Motor neuron (in vitro differentiated cells): Measurements from ENCODE around the gene DCUN1D2. TPM values are rescaled to one million over a fixed set of nuclear protein-coding genes. Genes with fewer than 3 reads are reported as not detected.

Experiments used
- ATAC-seq, 8 experiments: fragments of 200-7000 bp; cut with Tn5 transposase; replicated peaks in 6 of 8; 2 replicates each; pipeline ENCODE4 v1.8.0; 2021; ENCODE audit warnings: mild to moderate bottlenecking in 8 of 8, moderate library complexity in 8 of 8
- H3K27ac ChIP-seq, 2 donors: fragments of 250-450 bp; sonication (Bioruptor Pico); 2 replicates each; pipeline ENCODE4 v1.9.0; 2021; ENCODE audit warnings: antibody characterized with exemption in 2 of 2, mild to moderate bottlenecking in 2 of 2, moderate library complexity in 1 of 2
- H3K4me1 ChIP-seq, 2 donors: fragments of 250-450 bp; sonication (Bioruptor Pico); replicated peaks in 1 of 2; 2 replicates each; pipeline ENCODE4 v1.6.1; 2021; ENCODE audit warnings: antibody characterized with exemption in 2 of 2, mild to moderate bottlenecking in 2 of 2, moderate library complexity in 1 of 2
- H3K4me3 ChIP-seq, 5 donors: fragments of 250-450 bp; sonication (Bioruptor Pico); 2 replicates each; pipeline ENCODE4 v1.9.0; 2021; ENCODE audit warnings: antibody characterized with exemption in 5 of 5, mild to moderate bottlenecking in 5 of 5, moderate library complexity in 4 of 5
- WGBS, 10 experiments: fragments of 450-650 bp; shearing (Covaris generic); methylation state at CpG; one replicate each; pipeline ENCODE4 v1.0.0; 2022; 5-methylcytosine and 5-hydroxymethylcytosine counted together
- in situ Hi-C, 9 experiments: fragments of 400-800 bp; cut with MboI; loops; one replicate each; pipeline ENCODE4 v1.15.0; 2021; ENCODE audit warnings: low sequenced_read_pairs in 9 of 9, low pct_unique_long_range_greater_than_20kb in 2 of 9; ENCODE audit not compliant: unreplicated experiment in 9 of 9
- total RNA-seq, 8 experiments: library from RNA; unstranded; fragments of 300-600 nt; gene quantifications; 2 replicates each; pipeline versions ENCODE4 v1.2.3 to v1.2.4, GENCODE V29; 2022

DCUN1D2 gene
- total RNA-seq, 8 experiments from 2014 or later, result 13.7 to 48.1 (median 21.6) TPM

DNA sequence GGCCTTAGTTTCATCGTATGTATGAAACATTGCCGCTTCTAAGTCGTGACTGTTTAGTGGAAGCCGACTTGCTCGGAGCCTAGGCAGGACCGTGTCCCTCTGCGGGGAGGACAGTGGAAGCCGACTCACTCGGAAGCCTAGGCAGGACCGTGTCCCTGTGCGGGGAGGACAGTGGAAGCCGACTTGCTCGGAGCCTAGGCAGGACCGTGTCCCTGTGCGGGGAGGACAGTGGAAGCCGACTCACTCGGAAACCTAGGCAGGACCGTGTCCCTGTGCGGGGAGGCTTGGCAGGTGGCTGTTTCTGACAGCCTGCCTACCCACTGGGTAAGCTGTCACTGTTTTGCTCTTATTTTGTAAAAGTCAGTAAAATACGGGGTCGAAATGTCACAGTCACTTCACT, 20.4 kb upstream of the DCUN1D2 start:
- Histone ChIP-seq H3K27ac (no peak overlapping the region), H3K4me1 (no peaks in the 10 kb centered on the region), H3K4me3 (no peak overlapping the region)
- in situ Hi-C loops, result no loop called here
- no peak for ATAC-seq
- 90 to 100% (median 96%) methylated on average over 1 to 7 of the region's 21 CpGs; no CpG with 5 or more reads in 4 of the 10 experiments for WGBS, 10 experiments

DNA sequence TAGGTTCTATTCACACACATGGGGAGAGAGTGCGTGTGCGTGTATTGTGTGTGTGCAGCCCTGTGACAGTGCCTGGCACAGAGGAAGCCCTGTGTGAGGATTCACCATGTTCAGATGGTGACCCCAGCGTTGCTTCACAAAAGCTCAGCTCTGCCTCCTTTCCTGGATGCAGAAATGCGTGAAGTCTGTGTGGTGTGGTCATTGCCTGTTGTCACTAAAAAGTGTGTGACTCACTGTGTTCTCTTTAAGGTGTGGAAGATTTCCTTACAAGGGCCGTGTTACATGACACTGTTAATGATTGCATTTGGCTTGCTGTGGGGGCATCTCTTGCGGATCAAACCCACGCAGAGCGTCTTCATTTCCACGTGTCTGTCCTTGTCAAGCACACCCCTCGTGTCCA, 19.5 kb upstream of the DCUN1D2 start:
- no peak overlapping the region for H3K27ac ChIP-seq
- 75 to 100% (median 93%) methylated on average over 2 to 6 of the region's 10 CpGs; no CpG with 5 or more reads in 5 of the 10 experiments for WGBS, 10 experiments
- no peaks in the 10 kb centered on the region for H3K4me1 ChIP-seq
- ATAC-seq, result peak in 1 of 8 experiments; percentile 15
- in situ Hi-C loops, result no loop called here
- no peak overlapping the region for H3K4me3 ChIP-seq

DNA sequence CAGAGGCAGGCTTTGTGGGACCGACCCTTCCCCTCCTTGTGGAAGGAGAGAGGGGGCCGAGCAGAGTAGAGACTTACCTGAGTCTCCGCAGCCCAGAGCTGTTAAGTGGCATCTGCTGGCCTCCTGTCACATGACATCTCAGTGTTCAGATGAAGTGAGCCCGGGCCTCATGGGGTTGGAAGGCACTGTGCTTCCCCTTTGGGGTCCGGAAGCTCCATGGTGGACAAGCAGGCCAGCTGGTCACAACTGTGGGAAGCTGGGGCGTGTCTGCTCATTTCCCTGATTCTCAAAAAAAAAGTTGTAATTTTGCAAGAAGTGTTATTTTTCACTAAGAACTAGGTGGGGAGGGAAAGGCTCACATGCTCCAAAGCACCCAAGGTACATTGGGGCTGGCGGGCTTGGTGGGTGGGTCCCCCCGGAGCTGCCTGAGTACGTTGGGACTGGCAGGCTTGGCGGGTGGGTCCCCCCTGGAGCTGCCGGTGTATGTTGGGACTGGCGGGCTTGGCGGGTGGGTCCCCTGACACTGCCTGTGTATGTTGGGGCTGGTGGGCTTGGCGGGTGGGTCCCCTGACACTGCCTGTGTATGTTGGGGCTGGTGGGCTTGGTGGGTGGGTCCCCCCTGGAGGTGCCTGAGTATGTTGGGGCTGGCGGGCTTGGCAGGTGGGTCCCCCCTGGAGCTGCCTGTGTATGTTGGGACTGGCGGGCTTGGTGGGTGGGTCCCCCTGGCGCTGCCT, 18.2 kb upstream of the DCUN1D2 start:
- in situ Hi-C loops, result no loop called here
- no peak for ATAC-seq
- Histone ChIP-seq H3K4me3 (no peak overlapping the region), H3K4me1 (no peaks in the 10 kb centered on the region), H3K27ac (no peak overlapping the region)
- 67 to 97% (median 88%) methylated on average over 2 to 3 of the region's 17 CpGs; no CpG with 5 or more reads in 6 of the 10 experiments for WGBS, 10 experiments

DNA sequence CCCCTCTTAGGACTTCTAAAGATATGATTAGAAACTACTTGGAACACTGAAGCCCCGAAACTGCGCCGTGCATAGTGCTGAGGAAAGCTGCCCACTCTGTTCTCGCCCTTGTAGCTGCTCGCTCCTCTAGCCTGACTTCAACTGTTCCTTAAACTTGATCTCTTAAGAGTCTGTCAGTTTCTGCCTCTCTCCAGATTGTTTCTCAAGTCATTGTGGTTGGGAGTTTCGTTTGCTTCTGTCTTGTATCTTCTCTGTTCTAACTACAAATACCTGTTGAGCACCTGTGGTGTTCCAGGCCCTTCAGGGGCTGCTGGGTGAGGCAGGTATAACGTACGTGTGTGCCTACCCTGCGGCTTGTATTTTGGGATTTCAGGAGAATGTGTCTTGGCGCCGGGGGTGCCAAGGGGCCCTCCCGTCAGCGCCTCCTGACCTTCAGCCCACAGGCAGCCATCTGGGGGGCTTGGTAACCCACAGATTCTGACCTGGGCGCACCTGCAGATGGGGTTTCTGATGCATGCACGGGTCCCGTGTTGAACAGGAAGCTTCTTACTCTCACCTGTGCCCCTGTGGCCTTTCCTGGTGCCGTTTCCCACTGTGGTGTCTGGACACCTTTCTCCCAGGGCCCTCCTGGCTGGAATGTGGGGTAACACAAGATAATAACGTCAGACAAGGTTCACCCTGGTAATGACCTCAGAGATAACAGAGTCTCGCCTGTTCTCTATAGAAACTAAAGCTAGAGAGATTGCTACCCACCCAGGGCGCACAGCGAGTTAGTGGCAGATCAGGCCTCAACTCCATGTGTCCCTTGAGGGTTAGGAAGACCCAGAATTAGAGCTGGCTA, 17.2 kb upstream of the DCUN1D2 start:
- no peak overlapping the region for H3K27ac ChIP-seq

DNA sequence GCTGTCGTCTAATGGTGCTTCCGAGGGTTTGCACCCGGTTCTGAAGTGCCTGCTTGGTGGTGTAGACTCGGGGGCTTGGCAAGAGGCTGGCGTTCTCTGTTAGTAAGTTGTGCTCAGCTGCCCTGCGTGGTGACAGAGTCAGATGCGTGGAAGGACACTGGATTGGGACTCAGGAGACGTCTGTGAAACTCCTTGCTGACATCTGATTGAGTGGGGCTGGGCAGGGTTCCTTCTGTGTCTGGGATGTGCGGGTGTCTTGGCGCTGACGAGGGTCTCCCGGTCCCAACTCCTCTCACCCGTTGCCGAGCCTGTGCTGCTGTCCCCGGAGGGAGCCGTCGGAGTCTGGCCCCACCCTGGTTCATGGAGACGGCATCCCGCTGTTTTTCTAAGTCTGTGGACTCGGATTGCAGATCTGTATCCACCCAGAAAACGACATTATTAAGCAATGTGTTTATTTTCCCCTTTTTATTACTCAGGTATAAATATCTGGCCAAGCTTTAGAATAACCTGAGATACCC, 16.4 kb upstream of the DCUN1D2 start:
- in situ Hi-C loops, result no loop called here
- H3K27ac ChIP-seq, result no peak overlapping the region

More for the DNA sequence above, 17.2 kb upstream of the DCUN1D2 start:
- no peak overlapping the region for H3K4me3 ChIP-seq
- WGBS, 10 experiments, result 60 to 100% (median 93%) methylated on average over 1 to 11 of the region's 21 CpGs
- no peak for ATAC-seq
- in situ Hi-C loops, result no loop called here
- H3K4me1 ChIP-seq, result no peaks in the 10 kb centered on the region

DNA sequence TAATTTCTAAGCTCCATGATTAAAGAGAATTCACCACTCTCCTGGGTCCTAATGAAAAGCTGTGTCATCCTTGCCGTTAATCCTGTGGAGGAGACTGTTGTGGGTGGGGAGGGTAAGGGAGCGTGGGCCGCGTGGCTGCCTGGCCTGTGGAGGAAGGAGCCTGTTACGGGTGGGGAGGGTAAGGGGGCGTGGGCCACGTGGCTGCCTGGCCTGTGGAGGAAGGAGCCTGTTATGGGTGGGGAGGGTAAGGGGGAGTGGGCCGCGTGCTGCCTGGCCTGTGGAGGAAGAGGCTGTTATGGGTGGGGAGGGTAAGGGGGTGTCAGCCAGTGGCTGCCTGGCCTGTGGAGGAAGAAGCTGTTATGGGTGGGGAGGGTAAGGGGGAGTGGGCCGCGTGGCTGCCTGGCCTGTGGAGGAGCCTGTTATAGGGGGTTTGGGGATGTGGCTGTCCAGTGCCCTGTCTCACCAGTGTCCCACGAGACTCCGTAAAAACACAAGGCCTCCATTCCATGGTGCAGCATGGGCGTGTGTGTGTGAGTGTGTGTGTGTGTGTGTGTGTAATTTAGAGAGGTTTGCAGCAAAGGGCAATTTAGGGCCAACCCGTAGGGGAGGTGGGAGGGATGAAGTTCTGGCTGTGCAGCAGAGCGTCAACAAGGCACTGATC, 15.6 kb upstream of the DCUN1D2 start:
- WGBS, 10 experiments, result 40 to 100% (median 67%) methylated on average over 1 to 2 of the region's 16 CpGs; no CpG with 5 or more reads in 3 of the 10 experiments
- peak overlapping the region in 1 of 2 donors; percentile 63 for H3K27ac ChIP-seq
- ATAC-seq, result peak; percentile 34 to 92 (median 76)
- in situ Hi-C loops, result no loop called here
- no peak overlapping the region for H3K4me3 ChIP-seq
- H3K4me1 ChIP-seq, result no peaks in the 10 kb centered on the region

More for the DNA sequence above, 16.4 kb upstream of the DCUN1D2 start:
- 40 to 93% (median 84%) methylated on average over 1 to 12 of the region's 21 CpGs; no CpG with 5 or more reads in 2 of the 10 experiments for WGBS, 10 experiments
- no peaks in the 10 kb centered on the region for H3K4me1 ChIP-seq
- no peak overlapping the region for H3K4me3 ChIP-seq
- ATAC-seq, result no peak

DNA sequence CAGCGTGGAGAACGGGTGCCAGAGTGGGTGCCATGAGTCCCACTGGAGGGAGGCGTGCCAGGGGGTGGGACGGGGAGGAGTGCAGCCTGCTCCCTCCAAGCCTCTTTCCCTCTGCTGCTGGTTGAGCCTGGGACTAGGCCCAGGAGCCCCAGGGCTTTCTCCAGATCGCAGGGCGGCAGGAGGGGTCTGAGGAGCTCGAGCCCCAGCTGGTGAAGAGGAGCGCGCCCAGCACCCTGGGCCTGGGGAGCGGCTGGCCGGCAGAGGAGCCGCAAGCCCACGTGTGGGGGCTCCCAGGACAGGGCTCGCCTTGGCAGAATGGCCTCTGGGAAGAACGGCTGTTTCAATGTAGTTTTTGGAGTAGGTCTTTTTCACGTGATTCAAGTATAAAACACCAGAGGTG, 12.2 kb upstream of the DCUN1D2 start:
- in situ Hi-C loops, result no loop called here
- 92 to 100% (median 98%) methylated on average over 1 to 10 of the region's 16 CpGs; no CpG with 5 or more reads in 6 of the 10 experiments for WGBS, 10 experiments
- Histone ChIP-seq H3K4me3 (no peak overlapping the region), H3K27ac (no peak overlapping the region), H3K4me1 (no peaks in the 10 kb centered on the region)
- ATAC-seq, result no peak

DNA sequence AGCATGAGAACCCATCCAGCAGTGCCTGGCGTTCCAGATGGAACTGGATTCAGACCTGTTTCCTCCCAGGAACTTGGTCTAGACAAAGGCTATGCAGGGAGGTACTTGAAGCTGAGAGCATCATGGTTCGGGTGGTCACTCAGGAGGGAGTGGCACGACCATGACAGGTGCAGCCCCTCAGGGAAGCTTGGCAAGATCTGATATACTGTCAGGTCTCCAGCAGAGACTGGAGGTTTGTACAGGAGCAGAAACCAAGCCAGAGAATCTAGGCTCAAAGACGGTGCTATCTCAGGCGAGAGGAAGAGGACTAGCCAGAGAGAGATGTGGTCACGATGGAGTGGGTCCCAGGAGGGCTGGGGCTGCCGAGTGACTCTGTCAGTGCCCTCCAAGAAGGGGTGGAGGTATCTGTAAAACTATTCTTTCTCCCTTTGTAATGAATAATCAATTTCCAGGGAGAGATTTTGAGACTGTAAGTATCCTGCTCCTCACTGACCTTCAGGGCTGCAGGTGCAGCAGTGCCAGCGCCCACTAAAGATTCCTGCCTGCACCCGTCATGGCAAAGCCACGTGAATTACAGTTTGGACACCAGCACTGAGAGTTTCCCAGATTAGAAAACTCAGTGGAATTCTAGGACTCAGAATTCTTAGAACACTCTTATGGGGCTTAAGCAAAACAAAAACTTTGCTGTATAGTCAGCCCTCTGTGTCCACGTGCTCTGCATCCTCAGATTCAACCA, 10.2 kb upstream of the DCUN1D2 start:
- no peak overlapping the region for H3K27ac ChIP-seq
- no peak for ATAC-seq
- in situ Hi-C loops, result no loop called here
- WGBS, 10 experiments, result 33 to 100% (median 90%) methylated on average over 1 to 10 of the region's 11 CpGs; no CpG with 5 or more reads in 1 of the 10 experiments
- no peak overlapping the region for H3K4me3 ChIP-seq
- H3K4me1 ChIP-seq, result peaks cover 0 to 5% of the 10 kb centered on the region in 2 donors

DNA sequence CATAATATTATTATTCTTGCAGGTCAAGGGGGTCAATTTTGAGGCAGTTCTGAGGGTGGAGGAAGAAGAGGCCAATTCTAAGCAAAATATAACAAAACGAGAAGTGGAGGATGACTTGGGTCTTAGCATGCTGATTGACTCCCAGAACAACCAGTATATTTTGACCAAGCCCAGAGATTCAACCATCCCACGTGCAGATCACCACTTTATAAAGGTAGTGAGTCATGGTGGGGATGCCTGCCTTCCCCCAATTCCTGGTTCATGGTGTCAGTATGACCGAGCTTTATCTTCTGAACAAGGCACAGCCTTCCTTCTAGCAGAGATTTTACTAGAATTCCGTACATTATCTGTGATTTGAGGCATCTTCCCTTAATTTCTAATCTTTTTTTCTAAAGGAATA, 9.4 kb upstream of the DCUN1D2 start:
- in situ Hi-C loops, result no loop called here
- no peak overlapping the region for H3K4me3 ChIP-seq
- 33 to 100% (median 93%) methylated on average over 1 to 4 of the region's 4 CpGs for WGBS, 10 experiments
- peaks cover 0 to 8% of the 10 kb centered on the region in 2 donors for H3K4me1 ChIP-seq
- ATAC-seq, result no peak
- H3K27ac ChIP-seq, result no peak overlapping the region

DNA sequence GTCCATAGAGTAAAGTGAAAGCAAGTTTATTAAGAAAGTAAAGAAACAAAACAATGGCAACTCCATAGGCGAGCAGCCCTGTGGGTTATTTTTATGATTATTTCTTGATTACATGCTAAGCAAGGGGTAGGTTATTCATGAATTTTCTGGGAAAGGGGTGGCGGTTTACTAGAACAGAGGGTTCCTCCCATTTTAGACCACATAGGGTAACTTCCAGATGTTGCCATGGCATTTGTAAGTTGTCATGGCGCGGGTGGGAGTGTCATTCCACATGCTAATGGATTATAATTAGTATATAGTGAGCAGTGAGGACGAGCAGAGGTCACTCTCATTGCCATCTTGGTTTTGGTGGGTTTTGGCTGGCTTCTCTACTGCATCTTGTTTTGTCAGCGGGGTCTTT, 8.4 kb upstream of the DCUN1D2 start:
- no peak overlapping the region for H3K4me3 ChIP-seq
- in situ Hi-C loops, result no loop called here
- H3K4me1 ChIP-seq, result peaks cover 0 to 8% of the 10 kb centered on the region in 2 donors
- no peak overlapping the region for H3K27ac ChIP-seq
- 40 to 100% (median 88%) methylated on average over 1 to 5 of the region's 6 CpGs; no CpG with 5 or more reads in 1 of the 10 experiments for WGBS, 10 experiments
- peak in 3 of 8 experiments; percentile 92 to 93 (median 93) for ATAC-seq

DNA sequence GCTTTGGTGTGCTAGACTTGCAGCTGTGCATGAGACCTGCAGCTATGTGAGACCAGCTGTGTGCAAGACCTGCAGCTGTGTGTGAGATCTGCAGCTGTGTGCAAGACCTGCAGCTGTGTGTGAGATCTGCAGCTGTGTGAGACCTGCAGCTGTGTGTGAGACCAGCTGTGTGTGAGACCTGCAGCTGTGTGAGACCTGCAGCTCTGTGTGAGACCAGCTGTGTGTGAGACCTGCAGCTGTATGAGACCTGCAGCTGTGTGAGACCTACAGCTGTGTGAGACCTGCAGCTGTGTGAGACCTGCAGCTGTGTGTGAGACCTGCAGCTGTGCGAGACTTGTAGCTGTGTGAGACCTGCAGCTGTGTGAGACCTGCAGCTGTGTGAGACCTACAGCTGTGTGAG, 6.7 kb upstream of the DCUN1D2 start:
- ATAC-seq, result no peak
- Histone ChIP-seq H3K4me1 (peaks cover 10% of the 10 kb centered on the region in 2 donors), H3K4me3 (no peak overlapping the region), H3K27ac (no peak overlapping the region)
- WGBS, 10 experiments, result 100% methylated on average over 1 of the region's 1 CpG; no CpG with 5 or more reads in 9 of the 10 experiments
- in situ Hi-C loops, result no loop called here

DNA sequence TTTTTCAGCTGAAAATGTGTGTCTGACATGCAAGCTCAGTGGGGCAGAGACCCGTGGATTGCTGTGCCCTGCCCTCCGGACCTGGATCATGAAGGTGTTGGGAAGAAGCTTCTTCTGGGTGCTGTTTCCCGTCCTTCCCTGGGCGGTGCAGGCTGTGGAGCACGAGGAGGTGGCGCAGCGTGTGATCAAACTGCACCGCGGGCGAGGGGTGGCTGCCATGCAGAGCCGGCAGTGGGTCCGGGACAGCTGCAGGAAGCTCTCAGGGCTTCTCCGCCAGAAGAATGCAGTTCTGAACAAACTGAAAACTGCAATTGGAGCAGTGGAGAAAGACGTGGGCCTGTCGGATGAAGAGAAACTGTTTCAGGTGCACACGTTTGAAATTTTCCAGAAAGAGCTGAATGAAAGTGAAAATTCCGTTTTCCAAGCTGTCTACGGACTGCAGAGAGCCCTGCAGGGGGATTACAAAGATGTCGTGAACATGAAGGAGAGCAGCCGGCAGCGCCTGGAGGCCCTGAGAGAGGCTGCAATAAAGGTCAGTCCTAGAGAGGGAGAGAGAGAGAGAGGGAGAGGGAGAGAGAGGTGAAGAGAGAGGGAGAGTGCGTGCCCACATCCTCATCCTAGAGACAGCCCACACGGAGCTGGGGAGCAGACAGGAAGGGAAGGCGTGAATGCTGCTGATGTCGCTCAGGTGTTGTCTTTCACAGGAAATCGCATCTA, 5.1 kb upstream of the DCUN1D2 start:
- WGBS, 10 experiments, result 24 to 84% (median 64%) methylated on average over 3 to 19 of the region's 26 CpGs; no CpG with 5 or more reads in 2 of the 10 experiments
- H3K4me3 ChIP-seq, result peak overlapping the region in 2 of 5 donors; percentile 4 to 12
- no peak overlapping the region for H3K27ac ChIP-seq
- peak in 3 of 8 experiments; percentile 11 to 32 (median 15) for ATAC-seq
- peaks cover 13% of the 10 kb centered on the region in 2 donors for H3K4me1 ChIP-seq
- in situ Hi-C loops, result no loop called here
